Medulla oblongata (tissue), 1 donor: ENCODE measurements around the gene PCDH8.

Source experiments
- DNase-seq: peaks from one replicate; pipeline ENCODE4 v3.0.0-alpha.2; 2015; ENCODE audit errors: extremely low spot score

The PCDH8 gene, protein sequence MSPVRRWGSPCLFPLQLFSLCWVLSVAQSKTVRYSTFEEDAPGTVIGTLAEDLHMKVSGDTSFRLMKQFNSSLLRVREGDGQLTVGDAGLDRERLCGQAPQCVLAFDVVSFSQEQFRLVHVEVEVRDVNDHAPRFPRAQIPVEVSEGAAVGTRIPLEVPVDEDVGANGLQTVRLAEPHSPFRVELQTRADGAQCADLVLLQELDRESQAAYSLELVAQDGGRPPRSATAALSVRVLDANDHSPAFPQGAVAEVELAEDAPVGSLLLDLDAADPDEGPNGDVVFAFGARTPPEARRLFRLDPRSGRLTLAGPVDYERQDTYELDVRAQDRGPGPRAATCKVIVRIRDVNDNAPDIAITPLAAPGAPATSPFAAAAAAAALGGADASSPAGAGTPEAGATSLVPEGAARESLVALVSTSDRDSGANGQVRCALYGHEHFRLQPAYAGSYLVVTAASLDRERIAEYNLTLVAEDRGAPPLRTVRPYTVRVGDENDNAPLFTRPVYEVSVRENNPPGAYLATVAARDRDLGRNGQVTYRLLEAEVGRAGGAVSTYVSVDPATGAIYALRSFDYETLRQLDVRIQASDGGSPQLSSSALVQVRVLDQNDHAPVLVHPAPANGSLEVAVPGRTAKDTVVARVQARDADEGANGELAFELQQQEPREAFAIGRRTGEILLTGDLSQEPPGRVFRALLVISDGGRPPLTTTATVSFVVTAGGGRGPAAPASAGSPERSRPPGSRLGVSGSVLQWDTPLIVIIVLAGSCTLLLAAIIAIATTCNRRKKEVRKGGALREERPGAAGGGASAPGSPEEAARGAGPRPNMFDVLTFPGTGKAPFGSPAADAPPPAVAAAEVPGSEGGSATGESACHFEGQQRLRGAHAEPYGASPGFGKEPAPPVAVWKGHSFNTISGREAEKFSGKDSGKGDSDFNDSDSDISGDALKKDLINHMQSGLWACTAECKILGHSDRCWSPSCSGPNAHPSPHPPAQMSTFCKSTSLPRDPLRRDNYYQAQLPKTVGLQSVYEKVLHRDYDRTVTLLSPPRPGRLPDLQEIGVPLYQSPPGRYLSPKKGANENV

GRCh38 chr13:52848455-52849195, at the start of gene PCDH8:
Gene PCDH8, minus strand, starts transcription at chr13:52848640. Its CDS starts 204 bp downstream, at chr13:52848436.
- peak; percentile 26 for DNase-seq

DNA sequence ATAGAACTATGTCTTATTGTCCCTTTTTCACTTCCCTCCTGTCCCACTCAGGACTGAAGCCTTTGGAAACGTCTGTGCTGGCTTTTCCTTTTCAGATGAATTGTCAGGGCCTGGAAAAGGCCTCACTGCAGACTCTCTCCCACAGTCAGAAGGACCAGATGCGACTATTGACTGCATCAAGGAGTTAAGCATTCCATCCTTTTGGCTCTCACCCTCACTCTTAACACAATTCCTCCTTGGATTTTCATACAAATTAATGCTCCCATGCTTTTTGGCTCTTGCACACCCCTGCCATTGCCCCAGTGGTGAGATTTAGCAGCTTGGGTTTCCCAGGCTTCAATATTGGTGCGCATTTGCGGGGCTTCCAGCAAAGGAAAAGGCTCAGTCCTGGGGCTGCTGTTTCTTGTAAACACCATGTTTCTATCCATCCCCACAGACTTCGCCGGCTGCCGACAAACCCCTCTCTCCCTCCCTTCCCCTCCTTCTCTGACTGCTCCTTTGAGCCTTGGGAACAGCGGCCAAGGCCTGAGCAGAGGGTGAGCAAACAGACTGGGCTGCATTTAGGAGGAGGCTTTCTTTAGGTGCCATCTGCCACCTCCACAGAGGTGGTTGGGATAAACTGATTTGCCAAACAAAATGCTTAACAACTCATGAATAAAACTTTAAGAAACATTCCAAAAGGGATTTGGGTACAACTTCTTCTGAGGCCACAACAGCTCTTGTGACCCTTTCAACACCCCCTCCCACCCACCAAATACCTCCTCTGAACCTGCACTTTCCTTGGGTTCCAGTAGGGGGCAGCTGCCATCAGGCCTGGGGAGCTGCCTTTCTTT, 48.6 kb upstream of the PCDH8 start:
- DNase-seq, result peak; percentile 71

GRCh38 chr13:52894413-52894812, 46.0 kb upstream of the PCDH8 start:
- no peak for DNase-seq

DNA sequence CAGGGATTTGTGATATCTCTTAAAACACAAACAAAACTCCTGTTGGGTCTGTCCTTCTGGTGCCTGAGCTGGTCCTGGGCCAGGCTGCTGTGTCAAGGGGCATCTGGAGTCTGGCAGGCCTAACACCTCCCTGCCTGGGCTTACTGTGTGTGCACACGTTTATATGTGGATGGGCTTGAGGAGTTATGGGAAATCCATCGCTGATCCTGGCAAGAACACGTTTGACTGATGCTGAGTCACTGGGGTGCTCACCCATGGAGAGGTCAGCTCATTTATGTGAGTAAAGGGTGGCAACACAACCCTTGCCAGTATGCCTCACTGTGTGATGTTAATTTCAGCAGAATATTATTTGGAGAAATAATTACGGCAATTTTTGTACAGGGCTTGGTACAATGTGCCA, 44.5 kb upstream of the PCDH8 start:
- DNase-seq, result no peak

- DNase-seq, result no peak
Measured at GRCh38 chr13:52891706-52892105, 43.3 kb upstream of the PCDH8 start.

- DNase-seq, result no peak
Measured at GRCh38 chr13:52887165-52887564, 38.7 kb upstream of the PCDH8 start.

- no peak for DNase-seq
Measured at GRCh38 chr13:52885141-52885540, 36.7 kb upstream of the PCDH8 start.

DNA sequence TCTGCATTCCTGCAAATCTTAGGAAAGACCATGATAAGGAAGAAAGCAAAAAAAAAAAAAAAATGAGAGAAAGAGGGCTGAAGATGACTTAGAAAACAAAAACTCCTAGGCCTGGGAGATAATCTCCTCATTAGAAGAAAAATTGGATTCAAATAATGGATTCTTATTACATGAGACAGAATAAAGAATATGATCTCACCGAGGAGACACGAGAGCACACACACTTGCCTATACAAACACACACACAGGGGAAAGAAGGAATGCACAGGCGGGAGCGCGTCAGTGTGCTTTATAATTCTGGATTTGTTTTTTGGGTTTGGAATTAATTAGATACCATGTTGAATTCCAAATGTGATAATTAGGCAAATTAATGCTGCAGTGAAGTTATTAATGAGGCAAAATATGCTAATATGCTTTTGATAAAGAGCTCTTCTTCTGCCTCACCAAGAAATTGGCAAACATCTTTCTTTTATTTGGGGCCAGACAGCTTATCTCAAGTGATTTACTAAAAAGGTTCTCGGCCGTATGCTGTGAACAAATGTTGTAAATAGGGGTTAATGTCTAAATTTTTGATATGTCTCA, 36.1 kb upstream of the PCDH8 start:
- DNase-seq, result no peak

- DNase-seq, result no peak
Measured at GRCh38 chr13:52882785-52883184, 34.3 kb upstream of the PCDH8 start.

DNA sequence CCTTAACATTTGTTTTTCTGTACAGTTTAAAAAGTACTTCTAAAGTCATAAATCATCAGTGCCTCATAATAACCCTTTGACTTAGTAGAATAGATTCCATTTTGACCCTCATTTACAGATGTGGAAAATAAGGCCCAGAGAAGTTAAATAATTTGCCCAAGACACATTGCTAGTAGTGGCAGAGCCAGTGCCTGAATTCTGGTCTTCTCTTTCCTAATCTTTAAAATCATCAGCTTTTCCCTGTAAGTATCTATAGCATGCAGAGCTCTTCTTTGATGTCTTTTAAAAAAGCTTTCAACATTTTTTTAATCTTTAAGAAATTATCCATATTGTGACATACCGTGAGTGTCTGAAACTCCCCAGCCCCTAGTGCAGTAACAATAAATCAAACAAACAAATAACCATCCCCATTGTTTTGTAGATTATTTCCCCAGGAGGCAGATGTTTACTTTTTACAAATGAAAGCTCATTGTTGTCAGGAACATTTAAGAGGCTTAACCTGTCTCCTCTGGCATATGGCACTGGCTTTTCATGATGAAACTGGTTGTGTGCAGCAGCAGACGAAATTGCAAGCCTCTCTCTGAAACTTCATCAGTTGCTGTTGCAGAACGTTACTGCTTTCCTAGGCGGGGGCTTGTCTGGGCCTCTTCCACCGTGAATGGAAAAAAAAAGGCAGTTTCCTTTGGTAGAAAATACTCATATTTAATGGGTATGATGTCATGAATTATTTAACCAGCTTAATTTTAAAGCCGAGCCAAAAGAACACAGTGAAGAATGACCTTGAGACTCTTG, 31.7 kb upstream of the PCDH8 start:
- DNase-seq, result no peak

GRCh38 chr13:52878831-52879230, 30.4 kb upstream of the PCDH8 start:
- no peak for DNase-seq

- no peak for DNase-seq
Measured at GRCh38 chr13:52870143-52870542, 21.7 kb upstream of the PCDH8 start.

- no peak for DNase-seq
Measured at GRCh38 chr13:52869621-52870020, 21.2 kb upstream of the PCDH8 start.

DNA sequence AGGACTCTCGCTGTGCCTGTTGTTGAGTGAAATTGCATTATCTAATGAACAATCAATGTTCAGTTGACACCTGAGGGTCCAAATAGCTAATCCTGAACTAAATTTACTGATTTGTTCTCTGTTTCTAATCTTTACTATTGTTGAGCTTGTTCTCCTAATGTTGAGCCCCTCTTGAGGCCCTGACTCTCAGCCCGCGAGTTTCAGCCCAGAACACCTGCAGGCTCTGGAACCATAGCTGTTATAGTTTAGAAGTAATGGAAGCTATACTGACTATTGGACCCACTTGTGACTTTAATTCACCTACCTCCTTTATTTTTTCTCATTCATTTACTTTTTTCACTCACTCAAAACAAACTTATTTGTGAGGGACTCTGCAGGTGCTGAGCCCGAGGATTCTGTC, 20.6 kb upstream of the PCDH8 start:
- no peak for DNase-seq

DNA sequence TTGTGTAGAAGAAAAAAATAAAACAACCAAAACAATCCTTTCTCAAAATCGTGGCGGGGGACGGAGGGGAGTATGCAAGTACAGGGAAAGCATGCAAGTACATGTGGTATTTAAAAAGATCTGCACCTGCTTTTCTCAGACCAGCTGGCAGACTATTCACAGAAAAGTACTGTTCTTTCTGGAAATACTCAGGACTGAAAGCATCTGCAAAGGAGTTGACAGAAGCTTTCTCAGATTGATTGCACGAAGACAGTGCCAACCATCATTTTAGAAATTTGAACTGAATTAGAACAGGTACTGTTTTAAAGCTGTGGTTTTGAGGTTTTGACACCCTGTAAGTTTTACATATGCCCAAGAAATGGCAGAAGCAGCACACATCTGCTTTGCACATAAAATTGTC, 19.8 kb upstream of the PCDH8 start:
- no peak for DNase-seq

GRCh38 chr13:52864941-52865340, 16.5 kb upstream of the PCDH8 start:
- DNase-seq, result no peak

DNA sequence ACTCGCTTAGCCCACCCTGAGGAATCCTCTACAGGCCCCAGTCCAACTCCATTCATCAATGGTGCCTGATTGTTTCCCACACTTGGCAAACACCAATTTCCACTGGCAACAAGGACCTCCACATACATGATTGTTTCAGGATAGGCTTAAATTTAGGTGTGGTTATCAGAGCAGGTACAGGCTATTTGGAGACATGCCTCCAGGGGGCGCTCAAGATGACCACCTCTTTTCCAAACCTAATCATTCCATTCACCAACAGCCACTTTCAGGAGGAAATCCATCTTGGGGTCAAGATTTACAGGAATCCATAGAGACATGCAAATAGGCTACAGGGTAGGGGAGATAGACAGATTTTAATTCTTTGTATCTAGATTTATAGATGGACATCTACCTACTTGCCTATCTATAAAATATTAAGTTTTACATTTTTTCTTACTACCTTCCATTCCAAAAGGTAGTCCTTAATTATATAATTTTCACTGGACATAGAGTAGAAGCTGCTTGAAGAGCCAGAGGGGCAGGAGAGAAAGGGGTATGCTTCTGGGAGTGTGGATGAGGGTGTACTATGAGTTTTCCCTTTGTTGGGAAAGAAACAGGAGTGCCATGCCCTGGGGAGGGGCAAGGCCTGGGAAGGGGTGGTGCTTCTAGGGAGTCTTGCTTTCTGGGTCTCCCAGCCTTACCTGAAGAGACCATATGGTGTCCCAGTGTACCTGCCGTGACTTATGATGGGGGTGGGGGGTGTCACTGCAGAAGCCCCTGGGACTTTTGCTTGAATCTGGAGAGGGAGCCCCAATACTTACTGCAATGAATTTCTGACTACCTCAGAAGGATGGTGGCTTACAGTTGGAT, 14.1 kb upstream of the PCDH8 start:
- no peak for DNase-seq

DNA sequence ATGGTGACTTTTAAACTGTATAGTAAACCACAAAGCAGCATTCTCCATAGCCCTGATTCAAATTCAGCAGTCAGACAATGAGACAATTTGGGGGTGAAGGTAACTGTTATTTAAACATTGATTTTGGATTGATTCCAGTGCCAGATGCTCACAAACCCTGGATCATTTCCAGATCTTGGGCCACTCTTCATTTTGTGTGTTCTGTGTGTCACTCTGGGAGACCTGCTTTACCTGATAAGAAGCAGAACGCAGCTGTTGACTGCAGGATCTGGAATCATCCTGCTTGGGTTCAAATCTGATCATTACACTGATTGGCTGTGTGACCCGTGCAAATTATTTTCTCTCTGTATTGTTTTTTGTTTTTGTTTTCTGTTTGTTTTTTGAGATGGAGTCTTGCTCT, 4.0 kb upstream of the PCDH8 start:
- no peak for DNase-seq
